SK-MEL-5 (cell line): ENCODE results near the gene LBH. TPM values are rescaled to one million over a fixed set of nuclear protein-coding genes. Genes with fewer than 3 reads are reported as not detected.

Source experiments
- DNase-seq: peaks from one replicate; pipeline ENCODE4 v3.0.0-alpha.2; 2016; ENCODE audit warnings: low read depth, low spot score
- in situ Hi-C: cut with HindIII; loops from 2 replicates; pipeline ENCODE4 v1.10.0; 2016; ENCODE audit warnings: low sequenced_read_pairs, high pct_unique_total_duplicates, low pct_unique_long_range_greater_than_20kb
- total RNA-seq: library from RNA; depleted of rRNA; stranded (reverse); fragments of >200 nt; shearing (Covaris generic); gene quantifications from 2 replicates; pipeline ENCODE4 v1.2.3, GENCODE V29; 2014

LBH gene
- total RNA-seq, 1 experiment from 2014 or later, result 20.1 TPM

GRCh38 chr2:30230497-30231211 lies 680 bp upstream of the LBH start:
- no peak for DNase-seq
- in situ Hi-C loops, result no loop called here

GRCh38 chr2:30231996-30232800 lies 864 bp downstream of the LBH start:
- peak; percentile 41 for DNase-seq
- in situ Hi-C loops, result no loop called here

- in situ Hi-C loops, result no loop called here
- no peak for DNase-seq
Observed at GRCh38 chr2:30232801-30233130, 1.4 kb downstream of the LBH start.

- no peak for DNase-seq
- in situ Hi-C loops, result no loop called here
Observed at GRCh38 chr2:30233271-30234009, 2.1 kb downstream of the LBH start.

GRCh38 chr2:30234180-30234971 lies 3.0 kb downstream of the LBH start:
- DNase-seq, result peak; percentile 76
- in situ Hi-C loops, result no loop called here

GRCh38 chr2:30235008-30235655 lies 3.8 kb downstream of the LBH start:
- DNase-seq, result no peak
- in situ Hi-C loops, result no loop called here

- in situ Hi-C loops, result no loop called here
- no peak for DNase-seq
Observed at GRCh38 chr2:30235859-30236535, 4.7 kb downstream of the LBH start.

GRCh38 chr2:30236591-30237238 lies 5.4 kb downstream of the LBH start:
- in situ Hi-C loops, result no loop called here
- no peak for DNase-seq

- no peak for DNase-seq
- in situ Hi-C loops, result no loop called here
Observed at GRCh38 chr2:30237239-30237965, 6.1 kb downstream of the LBH start.

GRCh38 chr2:30237966-30238800 lies 6.8 kb downstream of the LBH start:
- no peak for DNase-seq
- in situ Hi-C loops, result no loop called here

GRCh38 chr2:30239308-30239985 lies 8.1 kb downstream of the LBH start:
- in situ Hi-C loops, result no loop called here
- DNase-seq, result peak; percentile 89

- DNase-seq, result peak; percentile 76
- in situ Hi-C loops, result no loop called here
Observed at GRCh38 chr2:30239986-30240752, 8.8 kb downstream of the LBH start.

- no peak for DNase-seq
Observed at GRCh38 chr2:30243231-30243630, 11.9 kb downstream of the LBH start.

GRCh38 chr2:30245364-30245763 lies 14.0 kb downstream of the LBH start:
- no peak for DNase-seq
- in situ Hi-C loops, result no loop called here

More at GRCh38 chr2:30243231-30243630, 11.9 kb downstream of the LBH start:
- in situ Hi-C loops, result no loop called here
